NAMALWA (cell line): Measurements from ENCODE around the gene IKBKE.
A peak's percentile ranks its signal among the peaks of the same experiment; 100 is the strongest.

Source experiments
- DNase-seq: peaks from one replicate; pipeline ENCODE4 v3.0.0-alpha.2; 2015; ENCODE audit warnings: low spot score

The IKBKE gene

DNA sequence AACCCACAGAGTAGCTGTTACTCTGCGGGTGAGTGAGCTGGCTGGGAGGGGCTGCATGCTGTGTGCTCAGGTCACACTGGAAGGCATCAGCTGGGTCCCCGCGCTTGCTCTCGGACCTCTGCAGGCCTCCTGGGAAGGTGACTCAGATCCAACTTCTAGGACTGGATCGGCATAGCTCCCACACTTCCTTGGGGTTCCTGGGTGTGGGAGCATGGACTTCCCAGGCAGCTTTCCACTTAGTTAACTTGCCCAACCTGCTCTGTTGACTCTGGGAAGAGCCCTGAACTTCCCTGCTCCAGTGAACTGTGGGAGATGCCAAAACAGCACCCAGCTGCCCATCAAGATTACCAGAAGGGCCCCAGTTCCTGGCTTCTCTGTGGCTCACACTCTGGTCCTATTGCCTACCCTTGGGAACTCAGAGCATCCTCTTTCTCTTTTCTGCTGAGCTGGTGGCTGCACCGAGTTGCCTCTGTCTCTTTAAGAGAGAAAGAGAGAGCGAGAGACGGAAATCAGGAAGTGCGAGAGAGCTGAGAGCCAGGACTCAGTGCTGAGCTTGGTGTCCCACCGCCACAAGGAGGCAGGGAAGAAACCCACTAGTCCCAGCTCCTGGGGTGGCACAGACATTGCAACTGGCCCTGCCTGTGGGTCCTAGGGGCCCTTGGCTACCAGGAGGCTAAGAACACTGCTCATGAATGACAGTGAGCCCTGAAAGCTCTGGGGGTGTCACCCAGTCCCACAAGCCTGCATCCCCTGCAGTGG, at the start of gene IKBKE:
IKBKE (plus strand) TSS at position 544 of the 759 bp plus-strand sequence. CDS start 2,752 bp downstream, outside the sequence.
- peak; percentile 86 for DNase-seq

DNA sequence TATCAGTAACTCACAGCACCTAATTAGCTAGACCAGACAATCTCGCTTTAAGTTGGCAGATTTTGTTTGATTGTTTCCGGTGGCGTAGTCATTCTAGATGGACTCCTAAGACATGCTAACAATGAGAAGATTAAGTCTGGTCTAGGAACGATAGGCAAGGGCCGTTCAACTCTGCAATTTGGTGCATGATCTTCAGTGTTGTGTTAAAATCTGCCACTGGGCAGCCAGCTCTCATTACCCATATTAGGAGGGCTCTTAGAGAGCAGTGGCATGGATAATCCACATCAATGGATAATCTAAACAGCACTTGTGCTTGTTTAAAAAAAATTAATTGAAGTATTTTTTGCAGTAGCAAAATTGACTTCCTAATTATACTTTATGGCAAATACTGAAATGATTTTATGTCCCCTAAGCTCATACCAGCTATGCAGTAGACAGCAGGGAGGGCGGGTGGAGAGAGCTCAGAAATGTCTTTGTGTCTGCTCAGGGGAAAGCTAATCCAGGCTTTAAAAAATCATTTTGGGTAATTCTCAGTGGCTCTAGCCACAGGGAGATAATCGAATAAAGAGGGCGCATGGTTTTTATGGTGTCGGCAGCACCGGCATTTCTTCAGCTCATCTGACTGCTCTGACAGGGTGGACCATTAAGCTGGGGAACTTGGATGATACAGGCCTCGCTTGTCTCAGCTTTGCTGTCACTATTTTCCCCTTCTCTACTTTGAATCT, 48.5 kb upstream of the IKBKE start:
- DNase-seq = no peak

DNA sequence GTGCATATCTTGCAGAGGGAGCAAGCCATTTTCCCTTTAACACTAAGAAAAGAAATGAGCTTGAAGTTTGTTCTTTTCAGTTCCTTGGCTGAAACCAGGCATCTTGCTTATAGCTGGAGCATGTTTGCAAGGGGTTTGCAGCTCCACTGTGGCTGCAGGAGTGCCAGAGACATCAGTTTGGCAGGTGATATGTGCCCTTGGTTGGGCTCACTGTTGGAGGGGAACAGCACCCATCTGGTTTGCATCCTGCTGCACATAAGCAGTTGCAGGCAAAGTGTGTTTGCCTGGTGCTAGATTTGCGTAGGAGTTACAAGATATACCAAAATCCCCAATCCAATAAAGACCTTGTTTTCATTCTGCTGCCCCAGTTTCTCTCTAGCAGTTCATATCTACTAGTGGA, 47.8 kb upstream of the IKBKE start:
- DNase-seq = no peak

- DNase-seq = no peak
Observed at GRCh38 chr1:206427291-206427690, 43.0 kb upstream of the IKBKE start.

GRCh38 chr1:206429421-206429820, 40.9 kb upstream of the IKBKE start:
- DNase-seq = no peak

DNA sequence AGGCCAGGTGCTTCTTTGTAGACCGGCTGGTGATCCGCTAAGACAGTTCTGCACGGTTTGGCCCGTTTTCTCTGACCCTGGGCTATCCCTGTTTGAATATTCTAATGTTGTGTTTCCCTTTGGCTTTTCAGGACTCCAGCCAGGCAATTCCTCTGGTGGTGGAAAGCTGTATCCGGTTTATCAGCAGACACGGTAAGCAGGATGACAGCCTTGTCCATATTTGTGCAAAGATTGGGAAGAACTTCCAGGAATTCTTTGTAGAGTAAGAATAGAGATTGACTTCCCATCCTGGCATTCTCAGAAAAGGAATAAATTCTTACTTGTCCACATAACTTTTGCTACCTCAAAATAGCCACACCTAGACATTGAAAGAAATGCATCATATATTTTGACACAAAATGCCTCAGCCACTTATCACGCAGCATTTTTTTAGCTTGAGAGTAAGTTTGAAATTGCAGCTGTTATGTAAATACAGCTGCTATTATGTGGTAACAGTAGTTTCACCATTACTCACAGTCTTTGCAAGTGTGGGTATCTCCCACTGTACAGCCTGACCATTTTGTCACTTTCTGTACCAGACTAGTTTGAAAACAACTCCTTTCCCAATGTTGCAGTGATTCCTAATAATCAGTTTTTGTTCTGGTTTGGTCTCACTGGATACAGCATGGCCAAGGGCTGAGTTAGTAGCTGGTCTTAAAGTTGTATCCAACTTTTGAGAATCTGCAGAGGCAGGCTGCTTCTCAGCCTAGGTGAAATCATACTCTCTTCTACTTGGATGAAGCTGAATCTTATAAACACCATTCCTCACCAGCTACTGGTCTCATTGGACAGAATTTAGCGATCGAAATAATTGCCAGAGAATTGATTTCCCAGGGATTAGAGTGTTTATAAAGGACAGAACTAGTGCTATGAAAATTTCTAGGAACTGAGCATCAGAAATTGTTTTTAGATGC, 40.0 kb upstream of the IKBKE start:
- DNase-seq = peak; percentile 18

DNA sequence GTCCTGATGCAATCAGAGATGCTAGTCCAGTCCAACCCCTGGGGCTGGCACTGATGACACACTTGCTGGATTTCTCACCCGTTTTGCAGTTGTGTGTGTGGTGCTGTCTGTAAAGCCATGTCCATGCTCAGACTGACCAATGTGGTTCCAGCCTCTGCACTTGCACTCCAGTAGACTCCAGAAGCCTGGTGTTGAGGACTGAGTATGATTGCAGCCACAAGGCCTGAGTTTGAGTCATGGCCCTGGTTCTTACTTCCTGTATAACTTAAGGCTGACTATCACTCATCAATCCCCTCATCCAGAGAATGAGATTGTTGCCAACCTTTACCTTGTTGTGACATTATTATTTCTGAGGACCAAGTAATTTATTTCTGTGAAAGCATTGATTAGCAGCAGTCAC, 34.8 kb upstream of the IKBKE start:
- no peak for DNase-seq

DNA sequence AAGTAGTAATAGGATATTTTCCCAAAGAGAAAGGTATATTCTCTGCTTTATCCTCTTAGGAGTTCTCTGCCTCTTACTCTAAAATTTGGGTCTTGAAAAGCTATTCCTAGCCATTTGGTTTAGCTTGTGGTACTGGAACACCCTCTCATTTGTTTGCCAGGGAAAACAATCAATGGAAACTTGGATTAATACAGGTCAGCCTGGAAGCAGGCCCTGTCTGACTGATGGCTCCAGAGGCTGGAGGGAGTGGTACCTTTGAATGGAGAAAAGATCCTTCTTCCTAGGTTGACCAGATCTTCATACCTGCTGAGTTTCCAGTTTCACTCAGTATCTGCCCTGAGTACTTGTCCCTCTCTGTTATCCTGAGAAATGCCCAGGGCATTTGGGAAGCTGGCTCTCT, 31.7 kb upstream of the IKBKE start:
- DNase-seq = no peak

DNA sequence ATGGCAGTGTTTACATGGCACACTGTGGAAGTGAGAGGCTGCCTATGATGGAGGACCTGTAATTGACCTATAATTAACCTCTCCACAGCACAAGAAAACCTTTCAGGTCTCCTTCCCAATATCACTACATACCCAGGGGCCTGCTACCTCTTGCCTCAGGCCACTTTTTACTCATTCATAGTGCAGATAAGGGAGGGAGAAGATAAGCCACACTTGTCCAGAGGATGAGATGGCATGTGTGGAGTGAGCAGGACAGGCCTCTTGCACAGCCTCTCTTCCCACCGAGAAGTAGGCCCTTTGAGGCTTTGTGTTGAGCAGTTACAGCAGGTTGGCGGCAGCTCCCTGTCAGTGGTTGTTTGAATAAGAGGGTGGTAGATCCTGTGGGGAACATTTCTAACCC, 31.1 kb upstream of the IKBKE start:
- DNase-seq = no peak

DNA sequence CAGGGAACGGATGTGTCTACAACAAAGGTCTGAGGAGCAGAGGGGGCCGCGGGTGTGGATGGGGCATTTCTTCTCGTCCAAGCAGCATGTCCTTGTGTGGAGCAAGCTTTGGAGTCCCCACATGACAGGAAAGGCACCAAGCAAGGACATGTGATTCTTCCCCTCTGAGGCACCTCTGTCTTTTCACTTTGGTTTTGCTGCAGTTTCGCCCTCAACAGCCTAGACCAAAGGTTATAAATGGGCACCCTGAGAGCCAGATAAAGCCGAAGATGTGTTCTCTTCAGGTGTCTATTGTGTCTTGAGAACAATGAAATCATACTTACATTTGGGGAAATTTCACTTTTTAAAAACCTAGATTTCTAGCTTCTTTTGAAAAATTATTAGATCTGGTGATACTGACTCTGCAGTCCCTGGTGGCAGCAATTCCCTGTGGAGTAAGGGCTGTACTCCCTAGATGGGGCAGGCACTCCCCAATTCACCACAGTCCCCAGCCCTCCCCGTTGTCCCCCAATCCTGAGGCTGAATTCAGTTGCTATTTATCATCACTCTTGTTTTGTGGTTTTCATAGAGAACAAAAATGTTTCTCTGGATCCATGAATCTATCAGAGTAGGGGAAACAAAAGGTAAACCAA, 28.8 kb upstream of the IKBKE start:
- DNase-seq = no peak

GRCh38 chr1:206442101-206442500, 28.2 kb upstream of the IKBKE start:
- DNase-seq = no peak

DNA sequence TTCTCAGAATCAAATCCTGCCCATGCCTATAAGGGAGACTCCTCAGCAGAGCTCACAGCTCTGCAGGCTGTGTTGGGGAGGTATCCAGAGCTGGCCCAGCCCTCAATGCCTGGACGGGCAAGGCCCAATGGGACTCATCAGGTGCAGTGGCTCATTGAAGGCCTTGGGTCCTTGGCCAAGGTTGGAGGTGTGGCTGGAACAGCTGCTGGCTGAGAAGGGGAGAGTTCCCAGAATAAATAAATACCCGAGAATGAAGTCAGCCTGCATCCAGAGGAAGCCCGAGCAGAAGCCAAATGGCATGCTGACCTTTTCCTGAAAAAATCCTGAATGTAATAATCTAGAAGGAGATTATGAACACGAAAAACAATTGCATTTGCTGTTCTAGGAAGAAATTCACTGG, 25.2 kb upstream of the IKBKE start:
- no peak for DNase-seq

DNA sequence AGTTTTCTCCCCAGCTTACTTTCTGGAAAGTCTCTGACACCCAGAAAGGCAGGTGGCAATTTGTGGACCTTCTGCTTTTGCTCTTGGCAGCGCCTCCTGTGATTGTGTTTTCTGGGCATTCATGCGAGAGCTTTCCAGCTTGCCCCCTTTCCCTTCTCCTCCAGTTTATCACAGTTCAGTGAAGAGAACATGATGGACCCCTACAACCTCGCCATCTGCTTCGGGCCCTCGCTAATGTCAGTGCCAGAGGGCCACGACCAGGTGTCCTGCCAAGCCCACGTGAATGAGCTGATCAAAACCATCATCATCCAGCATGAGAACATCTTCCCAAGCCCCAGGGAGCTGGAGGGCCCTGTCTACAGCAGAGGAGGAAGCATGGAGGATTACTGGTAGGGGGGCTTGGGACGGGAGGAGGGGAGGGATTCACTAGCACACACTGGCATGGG, 24.3 kb upstream of the IKBKE start:
- no peak for DNase-seq

DNA sequence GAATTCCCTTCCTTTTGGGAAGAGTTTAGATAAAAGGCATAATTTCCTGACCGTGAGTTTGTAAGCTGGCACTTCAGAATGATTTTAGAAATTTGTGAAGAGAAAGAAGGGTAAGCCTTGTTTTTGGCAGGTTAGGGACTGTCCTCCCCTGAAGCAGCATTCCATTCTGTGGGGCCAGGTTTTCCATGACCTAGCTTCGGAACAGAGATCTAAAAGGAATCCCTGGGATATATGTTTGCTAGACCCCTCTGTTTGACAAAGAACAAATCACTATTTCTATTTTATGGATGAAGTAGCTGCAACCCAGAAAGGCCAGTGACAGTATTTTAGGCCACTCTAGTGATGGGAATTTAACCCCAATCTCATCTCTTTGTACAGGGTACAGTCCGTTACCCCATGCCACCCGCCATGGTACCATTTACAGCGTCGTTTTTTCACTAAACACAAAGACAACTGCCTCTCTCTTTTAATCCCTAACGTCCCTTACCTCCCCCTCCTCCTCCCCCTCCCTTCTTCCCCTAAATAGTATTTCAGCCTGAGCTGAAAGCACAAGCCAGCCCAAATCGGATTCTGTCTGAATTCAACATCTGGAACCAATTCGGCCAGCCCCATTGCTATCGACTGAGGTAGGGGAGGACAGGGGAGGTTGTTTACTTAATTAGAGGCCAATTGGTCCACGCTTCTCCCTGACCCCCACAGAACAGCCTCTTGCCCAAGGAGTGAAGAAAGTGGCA, 23.4 kb upstream of the IKBKE start:
- no peak for DNase-seq

- no peak for DNase-seq
Observed at GRCh38 chr1:206447422-206447765, 22.9 kb upstream of the IKBKE start.

DNA sequence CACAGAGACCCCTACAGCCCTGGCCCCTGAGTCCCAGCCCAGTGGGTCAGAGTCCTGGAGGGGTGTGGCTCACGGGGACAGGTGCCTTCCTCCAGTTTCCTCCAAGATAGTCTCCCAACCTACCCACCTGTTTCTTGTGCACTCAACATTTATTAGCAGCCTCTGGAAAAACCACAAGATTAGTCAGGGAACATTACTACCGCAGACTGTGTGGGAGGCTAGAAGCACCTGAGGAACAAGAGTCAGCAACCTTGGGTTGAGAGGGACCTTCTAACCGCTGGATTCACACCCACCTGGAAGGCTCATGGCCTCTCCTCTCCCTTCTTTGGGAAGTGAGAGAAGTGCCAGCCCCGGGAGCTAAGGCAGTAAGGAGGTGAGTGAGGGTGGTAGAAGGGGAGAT, 22.5 kb upstream of the IKBKE start:
- no peak for DNase-seq

- DNase-seq = no peak
Observed at GRCh38 chr1:206448471-206448870, 21.8 kb upstream of the IKBKE start.

DNA sequence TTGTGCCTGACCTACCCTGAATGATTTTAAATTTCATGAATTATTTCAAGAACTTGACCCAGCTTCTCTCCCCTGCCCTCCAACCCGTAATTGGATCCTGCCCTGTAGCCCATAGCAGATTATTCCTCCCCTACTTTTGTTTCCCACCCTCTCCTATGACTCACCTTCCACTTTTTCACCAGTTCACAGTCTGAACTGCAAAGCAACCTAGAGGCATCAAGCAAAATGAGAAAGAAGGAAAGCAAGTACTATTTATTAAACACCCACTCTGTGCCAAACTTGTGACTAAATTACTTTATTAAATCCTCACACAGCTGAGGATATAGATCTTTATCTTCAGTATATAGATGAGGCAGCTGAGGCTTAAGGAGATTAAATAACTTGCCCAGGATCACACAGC, 20.7 kb upstream of the IKBKE start:
- DNase-seq = no peak

DNA sequence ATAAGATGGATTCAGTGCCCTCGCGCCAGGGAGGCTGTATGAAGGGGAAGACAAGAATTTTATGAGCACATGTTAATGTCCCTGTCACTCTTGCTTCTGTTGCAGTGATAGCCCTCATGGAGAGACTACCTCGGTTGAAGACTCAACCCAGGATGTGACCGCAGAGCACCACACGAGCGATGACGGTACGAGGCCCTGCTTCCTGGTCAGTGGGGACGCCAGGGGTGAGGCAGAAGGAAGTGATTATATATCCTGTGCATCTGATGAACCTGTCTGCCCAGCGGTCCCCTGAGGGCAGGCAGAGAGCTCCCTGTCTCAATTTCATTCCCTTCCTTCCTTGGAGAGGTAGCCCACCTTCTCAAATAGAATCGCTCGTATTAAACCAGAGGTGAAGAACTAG, 20.0 kb upstream of the IKBKE start:
- DNase-seq = no peak

DNA sequence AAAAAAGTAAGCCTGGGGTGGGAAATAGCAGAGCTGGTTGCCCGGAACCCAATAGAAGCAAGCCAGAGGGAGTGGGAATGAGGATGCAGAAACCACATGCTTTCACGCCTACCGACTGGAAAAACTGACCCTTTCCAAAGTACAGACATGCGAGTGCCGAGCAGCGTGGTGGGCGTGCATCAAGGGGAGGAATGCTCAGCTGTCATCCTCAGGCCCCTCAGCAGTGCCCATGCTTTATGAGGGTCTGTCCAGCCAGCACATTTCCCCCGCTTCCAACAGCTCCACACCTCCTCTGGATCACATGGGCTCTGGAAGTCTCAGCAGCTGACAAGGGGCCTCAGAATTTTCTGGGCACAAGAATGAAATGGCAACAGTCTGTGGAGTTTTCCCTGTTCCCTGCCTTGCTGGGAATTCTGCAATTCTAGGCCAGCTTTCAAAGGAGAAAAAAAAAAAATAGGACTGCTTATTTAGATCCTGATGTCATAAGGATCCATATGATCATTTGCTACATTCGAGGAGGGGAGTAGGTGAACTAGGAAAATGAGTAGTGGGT, 19.1 kb upstream of the IKBKE start:
- no peak for DNase-seq

DNA sequence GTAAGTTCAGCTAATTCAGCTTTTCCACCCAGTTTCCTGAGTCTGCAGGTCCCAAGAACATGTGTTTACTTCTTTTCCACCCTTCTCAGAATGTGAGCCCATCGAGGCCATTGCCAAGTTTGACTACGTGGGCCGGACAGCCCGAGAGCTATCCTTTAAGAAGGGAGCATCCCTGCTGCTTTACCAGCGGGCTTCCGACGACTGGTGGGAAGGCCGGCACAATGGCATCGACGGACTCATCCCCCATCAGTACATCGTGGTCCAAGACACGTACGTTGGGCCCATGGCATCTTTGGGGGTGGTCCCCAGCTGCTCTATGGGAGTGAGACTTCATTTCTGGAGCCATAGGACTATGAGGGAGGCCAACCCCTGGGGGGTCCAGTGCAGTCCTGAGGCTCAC, 17.2 kb upstream of the IKBKE start:
- DNase-seq = no peak
